CD14-positive monocyte (primary cell): ENCODE results near the gene EPN3. TPM values are rescaled to one million over a fixed set of nuclear protein-coding genes. Genes with fewer than 3 reads are reported as not detected.

Experiments
- DNase-seq, 3 donors: peaks; one replicate each; pipeline ENCODE4 v3.0.0-alpha.2; 2011 to 2022
- H2AFZ ChIP-seq: 2 replicates; pipeline ENCODE4 v1.6.0; 2012; ENCODE audit warnings: mild to moderate bottlenecking, low read depth, low read length, inconsistent platforms; ENCODE audit not compliant: insufficient read depth, poor library complexity, severe bottlenecking
- H3K27ac ChIP-seq, 2 donors: 1 replicate in 1 of 2; 2 replicates in 1 of 2; pipeline ENCODE4 v1.5.1; 2012 to 2013; ENCODE audit warnings: low read length in 2 of 2, control low read depth in 1 of 2, inconsistent platforms in 1 of 2, low read depth in 1 of 2, mild to moderate bottlenecking in 1 of 2
- H3K27me3 ChIP-seq, 2 donors: one replicate each; pipeline versions ENCODE4 v1.6.0 to v1.6.1; 2011 to 2013; ENCODE audit warnings: low read length in 2 of 2; ENCODE audit not compliant: control insufficient read depth in 2 of 2, insufficient read depth in 2 of 2
- H3K36me3 ChIP-seq, 2 donors: replicated peaks in 1 of 2; 1 replicate in 1 of 2; 2 replicates in 1 of 2; pipeline versions ENCODE4 v1.5.1 to v1.6.1; 2012 to 2013; ENCODE audit warnings: low read length in 2 of 2, control low read depth in 1 of 2, inconsistent platforms in 1 of 2, mild to moderate bottlenecking in 1 of 2; ENCODE audit not compliant: insufficient read depth in 2 of 2, control insufficient read depth in 1 of 2
- H3K4me1 ChIP-seq, 2 donors: 1 replicate in 1 of 2; 2 replicates in 1 of 2; pipeline versions ENCODE4 v1.5.1 to v1.6.1; 2012 to 2013; ENCODE audit warnings: low read length in 2 of 2, control low read depth in 1 of 2, inconsistent platforms in 1 of 2, mild to moderate bottlenecking in 1 of 2, moderate library complexity in 1 of 2; ENCODE audit not compliant: insufficient read depth in 2 of 2, control insufficient read depth in 1 of 2
- H3K4me2 ChIP-seq: replicated peaks from 2 replicates; pipeline ENCODE3; 2012; ENCODE audit warnings: low read length, moderate library complexity, mild to moderate bottlenecking; ENCODE audit not compliant: poor library complexity, severe bottlenecking; ENCODE audit errors: extremely low read depth
- H3K4me3 ChIP-seq, 3 experiments: fragments of 200-600 bp in 1 of 3; sonication (generic) in 1 of 3; replicated peaks in 1 of 3; 1 replicate in 2 of 3; 2 replicates in 1 of 3; pipeline ENCODE4 v1.5.1; 2011 to 2013; ENCODE audit warnings: low read length in 3 of 3, mild to moderate bottlenecking in 3 of 3, control low read depth in 2 of 3, low read depth in 2 of 3, inconsistent platforms in 1 of 3, moderate library complexity in 1 of 3
- H3K79me2 ChIP-seq: 2 replicates; pipeline ENCODE4 v1.6.0; 2012; ENCODE audit warnings: mild to moderate bottlenecking, control low read depth, inconsistent platforms, low read length, moderate library complexity; ENCODE audit not compliant: insufficient read depth
- H3K9ac ChIP-seq: 2 replicates; pipeline ENCODE4 v1.6.0; 2017; ENCODE audit warnings: low read length, mild to moderate bottlenecking; ENCODE audit not compliant: insufficient read depth, poor library complexity, severe bottlenecking
- H3K9me3 ChIP-seq, 2 donors: replicated peaks in 1 of 2; 1 replicate in 1 of 2; 2 replicates in 1 of 2; pipeline versions ENCODE4 v1.5.1 to v1.6.1; 2012 to 2013; ENCODE audit warnings: low read length in 2 of 2, control low read depth in 1 of 2; ENCODE audit not compliant: control insufficient read depth in 1 of 2, insufficient read depth in 1 of 2
- H4K20me1 ChIP-seq: 2 replicates; pipeline ENCODE4 v1.6.0; 2012; ENCODE audit warnings: mild to moderate bottlenecking, low read length, control low read depth, moderate library complexity; ENCODE audit not compliant: insufficient read depth
- H3K27ac Mint-ChIP-seq, 7 donors: one replicate each; pipeline ENCODE4 v1.8.0; 2020; ENCODE audit warnings: mild to moderate bottlenecking in 7 of 7, mixed read lengths in 7 of 7, moderate library complexity in 6 of 7, inconsistent platforms in 2 of 7
- H3K27me3 Mint-ChIP-seq, 3 donors: one replicate each; pipeline ENCODE4 v1.8.0; 2021 to 2022; ENCODE audit warnings: low read depth in 3 of 3, mild to moderate bottlenecking in 3 of 3, mixed read lengths in 3 of 3, moderate library complexity in 3 of 3, inconsistent platforms in 1 of 3
- H3K36me3 Mint-ChIP-seq, 2 donors: one replicate each; pipeline ENCODE4 v1.8.0; 2020; ENCODE audit warnings: mixed read lengths in 2 of 2, inconsistent platforms in 1 of 2, mild to moderate bottlenecking in 1 of 2
- H3K4me1 Mint-ChIP-seq: one replicate; pipeline ENCODE4 v1.8.0; 2020; ENCODE audit warnings: mild to moderate bottlenecking, mixed read lengths
- H3K4me3 Mint-ChIP-seq, 2 donors: one replicate each; pipeline ENCODE4 v1.8.0; 2020; ENCODE audit warnings: mild to moderate bottlenecking in 2 of 2, mixed read lengths in 2 of 2, moderate library complexity in 1 of 2
- H3K9me3 Mint-ChIP-seq, 7 donors: one replicate each; pipeline ENCODE4 v1.8.0; 2020 to 2022; ENCODE audit warnings: mixed read lengths in 7 of 7, mild to moderate bottlenecking in 6 of 7, moderate library complexity in 6 of 7, inconsistent platforms in 2 of 7
- CTCF ChIP-seq: fragments of 200-600 bp; IDR thresholded peaks from one replicate; pipeline ENCODE4 v1.8.0; 2022; ENCODE audit warnings: antibody characterized with exemption, mild to moderate bottlenecking
- WGBS: methylation state at CpG from one replicate; pipeline ENCODE4 v1.1.5; 2013; ENCODE audit warnings: missing lambda C conversion rate; ENCODE audit not compliant: insufficient coverage; 5-methylcytosine and 5-hydroxymethylcytosine counted together
- intact Hi-C, 2 donors: fragments of 100-400 bp; cut with micrococcal nuclease; formaldehyde crosslinking; loops; one replicate each; pipeline versions ENCODE4 v1.15.0 to v1.15.1; 2023
- polyA plus RNA-seq, 3 donors: library from polyadenylated mRNA; depleted of rRNA in 1 of 3; unstranded in 2 of 3; stranded (reverse) in 1 of 3; fragments of 300-500 nt in 2 of 3; fragments of >200 nt in 1 of 3; fragmentation: Illumina TruSeq in 2 of 3; gene quantifications; 1 replicate in 2 of 3; 2 replicates in 1 of 3; pipeline ENCODE4 v1.2.3, GENCODE V29; 2012 to 2021

EPN3 gene
- polyA plus RNA-seq, 3 donors = not detected

- intact Hi-C loops = no loop called here
- H3K9ac ChIP-seq = no peak overlapping the region
Observed at GRCh38 chr17:50506298-50506697, 26.2 kb upstream of the EPN3 start.

GRCh38 chr17:50507871-50508572 lies 24.5 kb upstream of the EPN3 start, which contains the start of gene MYCBPAP:
TSS of gene MYCBPAP (plus strand) at chr17:50508439. CDS start at chr17:50508675, 236 bp downstream.
- Mint-ChIP-seq H3K4me3 (peak within 1 kb of the TSS; percentile 84 to 91), H3K9me3 (peaks cover 0 to 2% (median 0%) of the 10 kb centered on the region in 7 donors), H3K27ac (peak within 1 kb of the TSS; percentile 69 to 88 (median 78)), H3K27me3 (peaks cover 4 to 8% (median 7%) of the 10 kb centered on the region in 3 donors), H3K4me1 (peaks cover 42% of the 10 kb centered on the region), H3K36me3 (no peaks in the 10 kb centered on the region)
- intact Hi-C loops = no loop called here
- no peaks in the 10 kb centered on the region for H3K36me3 ChIP-seq
- no peaks in the 10 kb centered on the region for H3K9me3 ChIP-seq
- H3K4me1 ChIP-seq = peaks cover 17 to 29% of the 10 kb centered on the region in 2 donors
- peak within 1 kb of the TSS in 1 of 2 donors; percentile 26 for H3K27ac ChIP-seq
- 8% methylated on average over 55 of the region's 66 CpGs for WGBS
- DNase-seq = peak; percentile 70 to 75 (median 75)
- H3K27me3 ChIP-seq = no peaks in the 10 kb centered on the region
- peak within 1 kb of the TSS; percentile 84 for H3K4me2 ChIP-seq
- peak within 1 kb of the TSS; percentile 39 to 81 (median 57) for H3K4me3 ChIP-seq
- peak within 1 kb of the TSS; percentile 93 for H2AFZ ChIP-seq
- H3K9ac ChIP-seq = peak within 1 kb of the TSS; percentile 61
- no peaks in the 10 kb centered on the region for H3K79me2 ChIP-seq
- TF ChIP-seq CTCF = no peak
- no peaks in the 10 kb centered on the region for H4K20me1 ChIP-seq

More at GRCh38 chr17:50506298-50506697, 26.2 kb upstream of the EPN3 start:
- H3K27me3 Mint-ChIP-seq = peaks cover 4 to 8% (median 5%) of the 10 kb centered on the region in 3 donors
- no peaks in the 10 kb centered on the region for H3K36me3 Mint-ChIP-seq
- 83% methylated on average over 4 of the region's 7 CpGs for WGBS
- peak overlapping the region in 1 of 7 donors; percentile 63 for H3K27ac Mint-ChIP-seq
- Histone ChIP-seq H2AFZ (no peak overlapping the region), H3K4me1 (peaks cover 17 to 29% of the 10 kb centered on the region in 2 donors), H3K4me3 (no peak overlapping the region), H3K4me2 (no peak overlapping the region), H3K27me3 (no peaks in the 10 kb centered on the region), H3K79me2 (no peaks in the 10 kb centered on the region), H3K9me3 (no peaks in the 10 kb centered on the region), H3K36me3 (no peaks in the 10 kb centered on the region), H3K27ac (no peak overlapping the region), H4K20me1 (no peaks in the 10 kb centered on the region)
- H3K9me3 Mint-ChIP-seq = peaks cover 0 to 2% (median 0%) of the 10 kb centered on the region in 7 donors
- H3K4me1 Mint-ChIP-seq = peaks cover 42% of the 10 kb centered on the region
- TF ChIP-seq CTCF = no peak
- DNase-seq = no peak
- no peak overlapping the region for H3K4me3 Mint-ChIP-seq
